Endothelial cell of umbilical vein (primary cell): ENCODE data around the gene RBMS3.

Experiments used
- POLR2AphosphoS5 ChIP-seq: IDR thresholded peaks from 2 replicates; pipeline ENCODE4 v1.6.1; 2012; ENCODE audit warnings: low read depth, mild to moderate bottlenecking, control low read depth, low read length, moderate library complexity; ENCODE audit not compliant: insufficient read depth
- TF ChIP-seq, protein P1 (sequence below): IDR thresholded peaks from 2 replicates; pipeline ENCODE4 v1.6.1; 2011; ENCODE audit not compliant: insufficient read depth, insufficient read length
- TF ChIP-seq, protein P2 (sequence below), 2 donors: IDR thresholded peaks; 1 replicate in 1 of 2; 2 replicates in 1 of 2; pipeline ENCODE4 v1.5.1; 2011; ENCODE audit warnings: low read length in 2 of 2, mild to moderate bottlenecking in 2 of 2, moderate library complexity in 2 of 2, control low read depth in 1 of 2, inconsistent platforms in 1 of 2, low read depth in 1 of 2; ENCODE audit not compliant: insufficient read depth in 1 of 2; ENCODE audit errors: extremely low read depth in 1 of 2

DNA sequence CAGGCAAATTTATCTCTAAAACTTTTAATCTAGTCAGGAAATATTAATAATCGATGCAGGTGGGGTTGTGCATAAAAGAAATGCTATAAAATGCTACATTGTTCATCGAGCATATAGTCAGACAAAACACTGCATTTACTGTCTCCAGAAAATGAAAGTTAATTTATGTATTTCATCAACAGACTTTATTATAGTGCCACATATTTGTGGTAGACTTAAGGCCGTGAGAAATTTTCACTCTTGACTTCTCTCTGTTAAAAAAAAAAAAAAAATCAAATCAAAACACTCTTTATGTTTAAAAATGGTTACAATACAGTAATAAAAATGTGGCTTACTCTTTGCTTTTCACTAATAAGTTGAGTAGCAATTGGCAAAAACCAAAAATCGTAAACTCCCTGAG, 67.4 kb downstream of the RBMS3 start:
- TF ChIP-seq, protein P1, sequence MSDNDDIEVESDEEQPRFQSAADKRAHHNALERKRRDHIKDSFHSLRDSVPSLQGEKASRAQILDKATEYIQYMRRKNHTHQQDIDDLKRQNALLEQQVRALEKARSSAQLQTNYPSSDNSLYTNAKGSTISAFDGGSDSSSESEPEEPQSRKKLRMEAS = no peak
- TF ChIP-seq, protein P2, sequence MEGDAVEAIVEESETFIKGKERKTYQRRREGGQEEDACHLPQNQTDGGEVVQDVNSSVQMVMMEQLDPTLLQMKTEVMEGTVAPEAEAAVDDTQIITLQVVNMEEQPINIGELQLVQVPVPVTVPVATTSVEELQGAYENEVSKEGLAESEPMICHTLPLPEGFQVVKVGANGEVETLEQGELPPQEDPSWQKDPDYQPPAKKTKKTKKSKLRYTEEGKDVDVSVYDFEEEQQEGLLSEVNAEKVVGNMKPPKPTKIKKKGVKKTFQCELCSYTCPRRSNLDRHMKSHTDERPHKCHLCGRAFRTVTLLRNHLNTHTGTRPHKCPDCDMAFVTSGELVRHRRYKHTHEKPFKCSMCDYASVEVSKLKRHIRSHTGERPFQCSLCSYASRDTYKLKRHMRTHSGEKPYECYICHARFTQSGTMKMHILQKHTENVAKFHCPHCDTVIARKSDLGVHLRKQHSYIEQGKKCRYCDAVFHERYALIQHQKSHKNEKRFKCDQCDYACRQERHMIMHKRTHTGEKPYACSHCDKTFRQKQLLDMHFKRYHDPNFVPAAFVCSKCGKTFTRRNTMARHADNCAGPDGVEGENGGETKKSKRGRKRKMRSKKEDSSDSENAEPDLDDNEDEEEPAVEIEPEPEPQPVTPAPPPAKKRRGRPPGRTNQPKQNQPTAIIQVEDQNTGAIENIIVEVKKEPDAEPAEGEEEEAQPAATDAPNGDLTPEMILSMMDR (IDR thresholded peaks at IDR 0.05; ENCODE audit: extremely low read depth in 1 of 2, insufficient read depth in 1 of 2, low read depth in 1 of 2, low read length in 2 of 2) = no peak
- TF ChIP-seq POLR2AphosphoS5 = no peak
